GM12878 (cell line): ENCODE measurements around the gene ARHGAP21. TPM values are rescaled to one million over a fixed set of nuclear protein-coding genes. Genes with fewer than 3 reads are reported as not detected.

Experiments
- ATAC-seq: fragments of 200-7000 bp; cut with Tn5 transposase; 3 replicates; pipeline ENCODE4 v1.9.1; 2020; ENCODE audit warnings: mild to moderate bottlenecking, moderate library complexity
- BruUV-seq: library from RNA; stranded (reverse); fragments of 400-500 nt; replicated peaks from 2 replicates; lab custom pipeline; 2021; lab: Mats Ljungman, UMichigan
- CTCF ChIA-PET: fragments of 300-600 bp; sonication (Branson Sonifier 250); formaldehyde crosslinking; extraction: SDS; loops from one replicate; lab custom pipeline; 2021; ENCODE audit warnings: inconsistent platforms; lab: Yijun Ruan, JAX
- POLR2A ChIA-PET: fragments of 350-600 bp; formaldehyde crosslinking; extraction: SDS; loops from one replicate; lab custom pipeline; 2021; ENCODE audit warnings: inconsistent platforms; lab: Charles Lee
- RAD21 ChIA-PET: fragments of 300-600 bp; sonication (Branson Sonifier 250); formaldehyde crosslinking; loops from one replicate; lab custom pipeline; 2023; ENCODE audit warnings: antibody characterized with exemption; ENCODE audit not compliant: unreplicated experiment; lab: Charles Lee
- SMC1A ChIA-PET: fragments of 300-600 bp; sonication (Branson Sonifier 250); formaldehyde crosslinking; loops from one replicate; lab custom pipeline; 2023; ENCODE audit not compliant: unreplicated experiment, uncharacterized antibody; lab: Charles Lee
- DNase-seq: peaks from one replicate; pipeline ENCODE4 v3.0.0-alpha.2; 2011; ENCODE audit warnings: low read depth, low spot score
- FAIRE-seq: peaks from 3 replicates; lab custom pipeline; 2011; peaks lifted over from hg19 to GRCh38; lab: Jason Lieb, UNC
- H2AFZ ChIP-seq: 2 replicates; pipeline ENCODE4 v1.6.0; 2011; ENCODE audit warnings: low read depth, low read length, control low read depth; ENCODE audit not compliant: control insufficient read depth
- H3K27ac ChIP-seq: 2 replicates; pipeline ENCODE4 v1.5.1; 2011; ENCODE audit warnings: control low read depth; ENCODE audit not compliant: control insufficient read depth, insufficient read depth
- H3K27me3 ChIP-seq, 2 experiments: replicated peaks in 1 of 2; 2 replicates each; pipeline versions ENCODE4 v1.6.0 to v1.6.1; 2011; ENCODE audit warnings: low read length in 1 of 2; ENCODE audit not compliant: control insufficient read depth in 2 of 2, insufficient read depth in 2 of 2
- H3K36me3 ChIP-seq, 2 experiments: 2 replicates each; pipeline ENCODE4 v1.5.1; 2011; ENCODE audit warnings: low read length in 1 of 2; ENCODE audit not compliant: control insufficient read depth in 2 of 2, insufficient read depth in 2 of 2
- H3K4me1 ChIP-seq: 2 replicates; pipeline ENCODE4 v1.6.1; 2011; ENCODE audit warnings: mild to moderate bottlenecking, low read length, moderate library complexity, mixed read lengths; ENCODE audit not compliant: control insufficient read depth, insufficient read depth
- H3K4me2 ChIP-seq: 2 replicates; pipeline ENCODE4 v1.6.0; 2011; ENCODE audit warnings: control low read depth; ENCODE audit not compliant: control insufficient read depth, insufficient read depth
- H3K4me3 ChIP-seq: fragments of 200-600 bp; sonication (generic); 2 replicates; pipeline ENCODE4 v1.5.1; 2016
- H3K79me2 ChIP-seq: 2 replicates; pipeline ENCODE4 v1.6.0; 2011; ENCODE audit warnings: low read length; ENCODE audit not compliant: control insufficient read depth, insufficient read depth
- H3K9ac ChIP-seq: 2 replicates; pipeline ENCODE4 v1.8.0; 2011; ENCODE audit warnings: low read length, control low read depth, mixed read lengths; ENCODE audit not compliant: control insufficient read depth, insufficient read depth
- H3K9me3 ChIP-seq: replicated peaks from 3 replicates; pipeline ENCODE4 v1.5.1; 2011; ENCODE audit warnings: mild to moderate bottlenecking, low read length; ENCODE audit not compliant: control insufficient read depth, insufficient read depth
- H4K20me1 ChIP-seq: 2 replicates; pipeline ENCODE4 v1.6.0; 2011; ENCODE audit not compliant: control insufficient read depth, insufficient read depth
- BCL11A ChIP-seq: IDR thresholded peaks from 2 replicates; pipeline ENCODE4 v1.6.1; 2011; ENCODE audit warnings: low read depth, low read length
- BHLHE40 ChIP-seq, 2 experiments: fragments of 450-650 bp in 1 of 2; IDR thresholded peaks; 2 replicates each; pipeline ENCODE4 v1.6.1; 2011 to 2017; ENCODE audit warnings: low read depth in 2 of 2, borderline replicate concordance in 1 of 2, improper control_type of control experiment in 1 of 2, low read length in 1 of 2, mild to moderate bottlenecking in 1 of 2
- MLLT1 ChIP-seq: fragments of 450-650 bp; IDR thresholded peaks from 2 replicates; pipeline ENCODE4 v1.6.1; 2016; ENCODE audit warnings: mild to moderate bottlenecking
- PKNOX1 ChIP-seq: fragments of 450-650 bp; IDR thresholded peaks from 2 replicates; pipeline ENCODE4 v1.6.1; 2016; ENCODE audit warnings: mild to moderate bottlenecking
- SMAD5 ChIP-seq: IDR thresholded peaks from 2 replicates; pipeline ENCODE4 v1.6.1; 2016; ENCODE audit warnings: antibody characterized with exemption, low read depth
- ZNF217 ChIP-seq: fragments of 450-650 bp; IDR thresholded peaks from 2 replicates; pipeline ENCODE4 v1.6.1; 2017; ENCODE audit warnings: antibody characterized with exemption, mild to moderate bottlenecking
- ZSCAN29 ChIP-seq: fragments of 450-650 bp; IDR thresholded peaks from 2 replicates; pipeline ENCODE4 v1.6.1; 2017; ENCODE audit warnings: mild to moderate bottlenecking, moderate library complexity
- WGBS: methylation state at CpG from one replicate; pipeline ENCODE4 v1.1.6; 2016; ENCODE audit warnings: low lambda C conversion rate; ENCODE audit not compliant: insufficient replicate concordance, insufficient coverage; ENCODE audit errors: missing lambda C conversion rate; 5-methylcytosine and 5-hydroxymethylcytosine counted together
- in situ Hi-C: fragments of 300-500 bp; cut with MboI; formaldehyde crosslinking; loops from 9 replicates; pipeline ENCODE4 v1.14.3; 2018; ENCODE audit warnings: mixed read lengths
- intact Hi-C: fragments of 100-400 bp; cut with micrococcal nuclease; formaldehyde crosslinking; loops from one replicate; pipeline ENCODE4 v1.14.2; 2022; ENCODE audit not compliant: unreplicated experiment
- polyA plus RNA-seq, 11 experiments: library from polyadenylated mRNA; depleted of rRNA in 4 of 11; unstranded in 6 of 11; stranded (reverse) in 5 of 11; fragments of >200 nt; fragmentation: Nextera tagmentation in 4 of 11; fragmentation: Illumina TruSeq in 1 of 11; extraction: Ambion mirVana in 4 of 11; extraction: Trizol in 1 of 11; gene quantifications; 1 replicate in 1 of 11; 2 replicates in 10 of 11; pipeline versions ENCODE4 v1.2.1 to v1.2.3, GENCODE V29; 2011 to 2016; ENCODE audit warnings: inconsistent platforms in 2 of 11, missing spikeins in 2 of 11, low read depth in 1 of 11
- total RNA-seq, 4 experiments: library from RNA; depleted of rRNA in 3 of 4; stranded (reverse); fragments of >200 nt in 3 of 4; fragmentation: Illumina TruSeq in 1 of 4; extraction: Trizol in 1 of 4; gene quantifications; 2 replicates each; pipeline versions ENCODE4 v1.2.1 to v1.2.3, GENCODE V29; 2013 to 2021
- TF ChIP-seq, protein P1 (sequence below): IDR thresholded peaks from 2 replicates; pipeline ENCODE4 v1.6.1; 2012; ENCODE audit warnings: low read length, inconsistent platforms

ARHGAP21 gene
- total and polyA plus RNA-seq, 10 of the 15 experiments (the other 5 are each of a cell fraction or from before 2014, with no cell fraction given) = 11.7 to 103 (median 37.6) TPM

GRCh38 chr10:24544776-24545175 lies 178.9 kb downstream of the ARHGAP21 start:
- no peaks in the 10 kb centered on the region for H3K27me3 ChIP-seq
- no peak overlapping the region for H3K27ac ChIP-seq
- no peaks in the 10 kb centered on the region for H3K79me2 ChIP-seq
- H3K4me3 ChIP-seq = no peak overlapping the region
- H3K4me2 ChIP-seq = no peak overlapping the region
- in situ Hi-C loops = no loop called here
- CTCF ChIA-PET = interaction anchor here (0.6 to 1.3 kb wide), 2 partner anchors 26 to 494 kb away, joined by 3 read pairs; no protein-coding TSS in a partner anchor
- no peak for ATAC-seq
- WGBS = 32% methylated on average over 10 of the region's 10 CpGs
- DNase-seq = no peak
- SMC1A ChIA-PET = interaction anchor here (0.7 to 1.2 kb wide), 2 partner anchors 8 to 25 kb away, joined by 3 read pairs; no protein-coding TSS in a partner anchor
- no peaks in the 10 kb centered on the region for H3K4me1 ChIP-seq
- FAIRE-seq = no peak
- H4K20me1 ChIP-seq = no peaks in the 10 kb centered on the region
- TF ChIP-seq PKNOX1 (no peak), ZNF217 (no peak), BCL11A (no peak)
- TF ChIP-seq, all 136 proteins: peak for 0
- no peaks in the 10 kb centered on the region for H3K9me3 ChIP-seq
- ChIA-PET RAD21 (no interaction called here), POLR2A (no interaction called here)
- intact Hi-C loops = no loop called here
- BruUV-seq = no TSS peak
- no peaks in the 10 kb centered on the region for H3K36me3 ChIP-seq
- H2AFZ ChIP-seq = no peak overlapping the region
- no peak overlapping the region for H3K9ac ChIP-seq

DNA sequence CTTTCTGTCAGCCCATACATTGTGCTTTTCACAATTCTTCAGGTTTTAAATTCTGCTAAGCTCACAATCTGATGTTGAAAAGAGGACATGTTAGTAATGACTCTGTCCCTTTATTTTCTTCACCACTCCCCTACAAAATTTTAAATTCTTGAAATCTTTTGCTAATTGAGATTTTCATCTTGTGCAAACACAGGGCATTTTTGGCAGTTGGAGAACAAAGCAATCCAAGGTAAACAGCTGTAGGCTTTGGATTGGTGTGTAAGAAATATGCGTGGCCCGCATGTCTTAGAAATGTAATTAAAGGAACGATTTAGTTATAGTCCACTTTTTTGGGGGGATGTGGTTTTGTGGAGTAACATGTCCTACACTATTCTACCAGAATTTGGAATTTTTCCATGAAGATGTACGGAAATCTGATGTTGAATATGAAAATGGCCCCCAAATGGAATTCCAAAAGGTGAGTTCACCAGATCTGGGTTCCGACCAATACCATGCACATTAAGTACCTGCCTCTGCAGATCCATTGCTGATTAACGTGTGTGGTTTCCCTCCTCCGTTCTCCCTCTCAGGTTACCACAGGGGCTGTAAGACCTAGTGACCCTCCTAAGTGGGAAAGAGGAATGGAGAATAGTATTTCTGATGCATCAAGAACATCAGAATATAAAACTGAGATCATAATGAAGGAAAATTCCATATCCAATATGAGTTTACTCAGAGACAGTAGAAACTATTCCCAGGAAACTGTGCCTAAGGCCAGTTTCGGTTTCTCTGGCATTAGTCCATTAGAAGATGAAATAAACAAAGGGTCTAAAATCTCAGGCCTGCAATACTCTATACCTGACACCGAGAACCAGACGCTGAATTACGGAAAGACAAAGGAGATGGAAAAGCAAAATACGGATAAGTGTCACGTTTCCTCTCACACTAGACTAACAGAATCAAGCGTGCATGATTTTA lies 181.1 kb downstream of the ARHGAP21 start:
- RAD21 ChIA-PET = no interaction called here
- Histone ChIP-seq H3K9ac (no peak overlapping the region), H3K4me2 (no peak overlapping the region), H3K27ac (no peak overlapping the region), H3K36me3 (no peaks in the 10 kb centered on the region), H3K9me3 (no peaks in the 10 kb centered on the region), H2AFZ (no peak overlapping the region), H4K20me1 (no peaks in the 10 kb centered on the region), H3K4me1 (no peaks in the 10 kb centered on the region), H3K27me3 (no peaks in the 10 kb centered on the region), H3K4me3 (no peak overlapping the region), H3K79me2 (no peaks in the 10 kb centered on the region)
- intact Hi-C loops = no loop called here
- BruUV-seq = no TSS peak
- WGBS = 47% methylated on average over 14 of the region's 14 CpGs
- in situ Hi-C loops = no loop called here
- POLR2A ChIA-PET = no interaction called here
- FAIRE-seq = no peak
- CTCF ChIA-PET = interaction anchor here (1.4 kb wide), 1 partner anchor 14 kb away, joined by 5 read pairs; no protein-coding TSS in a partner anchor
- SMC1A ChIA-PET = no interaction called here
- TF ChIP-seq BHLHE40 (IDR thresholded peaks at IDR 0.05; ENCODE audit: borderline replicate concordance in 1 of 2, low read depth in 2 of 2, low read length in 1 of 2) = no peak
- TF ChIP-seq, protein P1, sequence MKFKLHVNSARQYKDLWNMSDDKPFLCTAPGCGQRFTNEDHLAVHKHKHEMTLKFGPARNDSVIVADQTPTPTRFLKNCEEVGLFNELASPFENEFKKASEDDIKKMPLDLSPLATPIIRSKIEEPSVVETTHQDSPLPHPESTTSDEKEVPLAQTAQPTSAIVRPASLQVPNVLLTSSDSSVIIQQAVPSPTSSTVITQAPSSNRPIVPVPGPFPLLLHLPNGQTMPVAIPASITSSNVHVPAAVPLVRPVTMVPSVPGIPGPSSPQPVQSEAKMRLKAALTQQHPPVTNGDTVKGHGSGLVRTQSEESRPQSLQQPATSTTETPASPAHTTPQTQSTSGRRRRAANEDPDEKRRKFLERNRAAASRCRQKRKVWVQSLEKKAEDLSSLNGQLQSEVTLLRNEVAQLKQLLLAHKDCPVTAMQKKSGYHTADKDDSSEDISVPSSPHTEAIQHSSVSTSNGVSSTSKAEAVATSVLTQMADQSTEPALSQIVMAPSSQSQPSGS = no peak
- no peak for TF ChIP-seq MLLT1
- no peak for TF ChIP-seq SMAD5
- no peak for TF ChIP-seq ZSCAN29
- no peak for ATAC-seq
- DNase-seq = no peak
